ENCODE results near the gene SFXN5. TPM values are rescaled to one million over a fixed set of nuclear protein-coding genes. Genes with fewer than 3 reads are reported as not detected.

Gene SFXN5
- total and polyA plus RNA-seq, 2 of the 4 experiments (the other 2 are of a cell fraction), result 8.6 to 17.0 TPM

GRCh38 chr2:73087311-73087710 lies 15.8 kb upstream of the SFXN5 start:
- H3K23ac ChIP-seq (ENCODE audit: low read depth, low read length), result 0 out of 2 replicates have a peak overlapping the region, but pooled peaks have one; percentile 2
- no CpG with 5 or more reads among the region's 4 CpGs for WGBS, 2 experiments (ENCODE audit: extremely low coverage in 2 of 2, insufficient read length in 1 of 2)
- POLR2A ChIA-PET (ENCODE audit: unreplicated experiment), result no interaction called here
- no peak overlapping the region for H2BK15ac ChIP-seq (ENCODE audit: low read depth, low read length)
- no peak overlapping the region for H2BK20ac ChIP-seq (ENCODE audit: low read depth, low read length)
- H4K5ac ChIP-seq (ENCODE audit: low read depth, low read length), result no peak overlapping the region
- no peak overlapping the region for H2BK120ac ChIP-seq (ENCODE audit: low read depth, low read length)
- H3K9me3 ChIP-seq (ENCODE audit: control insufficient read depth, insufficient read depth, low read length), result no peaks in the 10 kb centered on the region
- no peak overlapping the region for H3K4me2 ChIP-seq (ENCODE audit: low read depth, low read length)
- no peak overlapping the region for H4K8ac ChIP-seq (ENCODE audit: low read depth in 2 of 2, low read length in 2 of 2)
- H3K18ac ChIP-seq (ENCODE audit: low read depth, low read length), result no peak overlapping the region
- in situ Hi-C loops (cut with MboI; ENCODE audit: low sequenced_read_pairs) (loop anchor here (5.0 kb wide), 1 partner anchor 70 kb away; no protein-coding TSS in a partner anchor), dilution Hi-C loops (cut with HindIII; ENCODE audit: low sequenced_read_pairs, unreplicated experiment) (no loop called here), intact Hi-C loops (cut with micrococcal nuclease) (no loop called here)
- CTCF ChIA-PET, result interaction anchor here (1.8 to 3.8 kb wide), 2 partner anchors 16 to 69 kb away, joined by 4 to 31 read pairs; partner anchors contain the start of gene SFXN5
- TF ChIP-seq USF2 (IDR thresholded peaks at IDR 0.05; ENCODE audit: low read depth, low read length) (no peak), SMC3 (IDR thresholded peaks at IDR 0.05; ENCODE audit: low read depth, low read length) (no peak), CHD1 (IDR thresholded peaks at IDR 0.05; ENCODE audit: low read depth, low read length) (no peak), FOS (IDR thresholded peaks at IDR 0.05; ENCODE audit: low read depth, low read length) (no peak), NFE2L2 (IDR thresholded peaks at IDR 0.05; ENCODE audit: low read depth, low read length) (no peak), BHLHE40 (IDR thresholded peaks at IDR 0.05; ENCODE audit: low read depth, low read length) (no peak), RAD21 (IDR thresholded peaks at IDR 0.05; ENCODE audit: low read length) (no peak), MXI1 (IDR thresholded peaks at IDR 0.05; ENCODE audit: borderline replicate concordance, low read depth, low read length) (no peak)
- TF ChIP-seq, protein P1, sequence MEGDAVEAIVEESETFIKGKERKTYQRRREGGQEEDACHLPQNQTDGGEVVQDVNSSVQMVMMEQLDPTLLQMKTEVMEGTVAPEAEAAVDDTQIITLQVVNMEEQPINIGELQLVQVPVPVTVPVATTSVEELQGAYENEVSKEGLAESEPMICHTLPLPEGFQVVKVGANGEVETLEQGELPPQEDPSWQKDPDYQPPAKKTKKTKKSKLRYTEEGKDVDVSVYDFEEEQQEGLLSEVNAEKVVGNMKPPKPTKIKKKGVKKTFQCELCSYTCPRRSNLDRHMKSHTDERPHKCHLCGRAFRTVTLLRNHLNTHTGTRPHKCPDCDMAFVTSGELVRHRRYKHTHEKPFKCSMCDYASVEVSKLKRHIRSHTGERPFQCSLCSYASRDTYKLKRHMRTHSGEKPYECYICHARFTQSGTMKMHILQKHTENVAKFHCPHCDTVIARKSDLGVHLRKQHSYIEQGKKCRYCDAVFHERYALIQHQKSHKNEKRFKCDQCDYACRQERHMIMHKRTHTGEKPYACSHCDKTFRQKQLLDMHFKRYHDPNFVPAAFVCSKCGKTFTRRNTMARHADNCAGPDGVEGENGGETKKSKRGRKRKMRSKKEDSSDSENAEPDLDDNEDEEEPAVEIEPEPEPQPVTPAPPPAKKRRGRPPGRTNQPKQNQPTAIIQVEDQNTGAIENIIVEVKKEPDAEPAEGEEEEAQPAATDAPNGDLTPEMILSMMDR (conservative IDR thresholded peaks at IDR 0.05; ENCODE audit: low read depth, low read length), result no peak
- H2AK5ac ChIP-seq (ENCODE audit: low read depth, low read length), result peak overlapping the region; percentile 15; the same call in 1 of the 2 replicates
- H3K9ac ChIP-seq (ENCODE audit: low read depth, low read length), result 0 out of 2 replicates have a peak overlapping the region, but pooled peaks have one; percentile 12
- no peaks in the 10 kb centered on the region for H3K27me3 ChIP-seq (ENCODE audit: control insufficient read depth, insufficient read depth, low read length)
- no peak overlapping the region for H2AFZ ChIP-seq (replicated peaks; ENCODE audit: low read length, poor library complexity)
- H3K79me1 ChIP-seq (ENCODE audit: low read depth in 1 of 2, low read length in 2 of 2), result peaks cover 34 to 95% of the 10 kb centered on the region in 2 experiments
- H4K91ac ChIP-seq (ENCODE audit: insufficient read depth, low read depth, low read length), result no peak overlapping the region
- no peak overlapping the region for H3K4me3 ChIP-seq (ENCODE audit: insufficient read depth, low read depth, low read length)
- H3K4me1 ChIP-seq (ENCODE audit: control insufficient read depth, insufficient read depth, low read length), result peaks cover 41% of the 10 kb centered on the region
- no peak overlapping the region for H3K27ac ChIP-seq (ENCODE audit: insufficient read depth, low read length)
- peaks cover 72% of the 10 kb centered on the region for H4K20me1 ChIP-seq (ENCODE audit: insufficient read depth, low read length)
- no peak overlapping the region for H3K56ac ChIP-seq (ENCODE audit: extremely low read depth, insufficient read depth, low read length)
- 0 out of 2 replicates have a peak overlapping the region, but pooled peaks have one; percentile 57 for H3K14ac ChIP-seq (replicated peaks; ENCODE audit: low read depth, low read length)
- H2AK9ac ChIP-seq (replicated peaks; ENCODE audit: low read depth, low read length, poor library complexity), result peak overlapping the region; percentile 44
- no TSS peak for BruUV-seq (replicated peaks)
- peaks cover 33% of the 10 kb centered on the region for H3K9me1 ChIP-seq (ENCODE audit: insufficient read depth, low read length)
- no peak for DNase-seq
- H3K36me3 ChIP-seq (ENCODE audit: control insufficient read depth, insufficient read depth, low read length), result peaks cover 37% of the 10 kb centered on the region
- H3K4ac ChIP-seq (ENCODE audit: low read depth, low read length), result no peak overlapping the region; the same call in 1 of the 2 replicates
- no peak for ATAC-seq (ENCODE audit: low read depth)
- no peak overlapping the region for H2BK5ac ChIP-seq (ENCODE audit: low read depth, low read length, poor library complexity, severe bottlenecking)

Data from IMR-90 (cell line).